CD14-positive monocyte (primary cell): ENCODE results near the gene SLC25A46. TPM values are rescaled to one million over a fixed set of nuclear protein-coding genes. Genes with fewer than 3 reads are reported as not detected.

Experiments
- DNase-seq, 3 donors: peaks; one replicate each; pipeline ENCODE4 v3.0.0-alpha.2; 2011 to 2022
- H2AFZ ChIP-seq: 2 replicates; pipeline ENCODE4 v1.6.0; 2012; ENCODE audit warnings: mild to moderate bottlenecking, low read depth, low read length, inconsistent platforms; ENCODE audit not compliant: insufficient read depth, poor library complexity, severe bottlenecking
- H3K27ac ChIP-seq, 2 donors: 1 replicate in 1 of 2; 2 replicates in 1 of 2; pipeline ENCODE4 v1.5.1; 2012 to 2013; ENCODE audit warnings: low read length in 2 of 2, control low read depth in 1 of 2, inconsistent platforms in 1 of 2, low read depth in 1 of 2, mild to moderate bottlenecking in 1 of 2
- H3K27me3 ChIP-seq, 2 donors: one replicate each; pipeline versions ENCODE4 v1.6.0 to v1.6.1; 2011 to 2013; ENCODE audit warnings: low read length in 2 of 2; ENCODE audit not compliant: control insufficient read depth in 2 of 2, insufficient read depth in 2 of 2
- H3K36me3 ChIP-seq, 2 donors: replicated peaks in 1 of 2; 1 replicate in 1 of 2; 2 replicates in 1 of 2; pipeline versions ENCODE4 v1.5.1 to v1.6.1; 2012 to 2013; ENCODE audit warnings: low read length in 2 of 2, control low read depth in 1 of 2, inconsistent platforms in 1 of 2, mild to moderate bottlenecking in 1 of 2; ENCODE audit not compliant: insufficient read depth in 2 of 2, control insufficient read depth in 1 of 2
- H3K4me1 ChIP-seq, 2 donors: 1 replicate in 1 of 2; 2 replicates in 1 of 2; pipeline versions ENCODE4 v1.5.1 to v1.6.1; 2012 to 2013; ENCODE audit warnings: low read length in 2 of 2, control low read depth in 1 of 2, inconsistent platforms in 1 of 2, mild to moderate bottlenecking in 1 of 2, moderate library complexity in 1 of 2; ENCODE audit not compliant: insufficient read depth in 2 of 2, control insufficient read depth in 1 of 2
- H3K4me2 ChIP-seq: replicated peaks from 2 replicates; pipeline ENCODE3; 2012; ENCODE audit warnings: low read length, moderate library complexity, mild to moderate bottlenecking; ENCODE audit not compliant: poor library complexity, severe bottlenecking; ENCODE audit errors: extremely low read depth
- H3K4me3 ChIP-seq, 3 experiments: fragments of 200-600 bp in 1 of 3; sonication (generic) in 1 of 3; replicated peaks in 1 of 3; 1 replicate in 2 of 3; 2 replicates in 1 of 3; pipeline ENCODE4 v1.5.1; 2011 to 2013; ENCODE audit warnings: low read length in 3 of 3, mild to moderate bottlenecking in 3 of 3, control low read depth in 2 of 3, low read depth in 2 of 3, inconsistent platforms in 1 of 3, moderate library complexity in 1 of 3
- H3K79me2 ChIP-seq: 2 replicates; pipeline ENCODE4 v1.6.0; 2012; ENCODE audit warnings: mild to moderate bottlenecking, control low read depth, inconsistent platforms, low read length, moderate library complexity; ENCODE audit not compliant: insufficient read depth
- H3K9ac ChIP-seq: 2 replicates; pipeline ENCODE4 v1.6.0; 2017; ENCODE audit warnings: low read length, mild to moderate bottlenecking; ENCODE audit not compliant: insufficient read depth, poor library complexity, severe bottlenecking
- H3K9me3 ChIP-seq, 2 donors: replicated peaks in 1 of 2; 1 replicate in 1 of 2; 2 replicates in 1 of 2; pipeline versions ENCODE4 v1.5.1 to v1.6.1; 2012 to 2013; ENCODE audit warnings: low read length in 2 of 2, control low read depth in 1 of 2; ENCODE audit not compliant: control insufficient read depth in 1 of 2, insufficient read depth in 1 of 2
- H4K20me1 ChIP-seq: 2 replicates; pipeline ENCODE4 v1.6.0; 2012; ENCODE audit warnings: mild to moderate bottlenecking, low read length, control low read depth, moderate library complexity; ENCODE audit not compliant: insufficient read depth
- H3K27ac Mint-ChIP-seq, 7 donors: one replicate each; pipeline ENCODE4 v1.8.0; 2020; ENCODE audit warnings: mild to moderate bottlenecking in 7 of 7, mixed read lengths in 7 of 7, moderate library complexity in 6 of 7, inconsistent platforms in 2 of 7
- H3K27me3 Mint-ChIP-seq, 3 donors: one replicate each; pipeline ENCODE4 v1.8.0; 2021 to 2022; ENCODE audit warnings: low read depth in 3 of 3, mild to moderate bottlenecking in 3 of 3, mixed read lengths in 3 of 3, moderate library complexity in 3 of 3, inconsistent platforms in 1 of 3
- H3K36me3 Mint-ChIP-seq, 2 donors: one replicate each; pipeline ENCODE4 v1.8.0; 2020; ENCODE audit warnings: mixed read lengths in 2 of 2, inconsistent platforms in 1 of 2, mild to moderate bottlenecking in 1 of 2
- H3K4me1 Mint-ChIP-seq: one replicate; pipeline ENCODE4 v1.8.0; 2020; ENCODE audit warnings: mild to moderate bottlenecking, mixed read lengths
- H3K4me3 Mint-ChIP-seq, 2 donors: one replicate each; pipeline ENCODE4 v1.8.0; 2020; ENCODE audit warnings: mild to moderate bottlenecking in 2 of 2, mixed read lengths in 2 of 2, moderate library complexity in 1 of 2
- H3K9me3 Mint-ChIP-seq, 7 donors: one replicate each; pipeline ENCODE4 v1.8.0; 2020 to 2022; ENCODE audit warnings: mixed read lengths in 7 of 7, mild to moderate bottlenecking in 6 of 7, moderate library complexity in 6 of 7, inconsistent platforms in 2 of 7
- CTCF ChIP-seq: fragments of 200-600 bp; IDR thresholded peaks from one replicate; pipeline ENCODE4 v1.8.0; 2022; ENCODE audit warnings: antibody characterized with exemption, mild to moderate bottlenecking
- WGBS: methylation state at CpG from one replicate; pipeline ENCODE4 v1.1.5; 2013; ENCODE audit warnings: missing lambda C conversion rate; ENCODE audit not compliant: insufficient coverage; 5-methylcytosine and 5-hydroxymethylcytosine counted together
- intact Hi-C, 2 donors: fragments of 100-400 bp; cut with micrococcal nuclease; formaldehyde crosslinking; loops; one replicate each; pipeline versions ENCODE4 v1.15.0 to v1.15.1; 2023
- polyA plus RNA-seq, 3 donors: library from polyadenylated mRNA; depleted of rRNA in 1 of 3; unstranded in 2 of 3; stranded (reverse) in 1 of 3; fragments of 300-500 nt in 2 of 3; fragments of >200 nt in 1 of 3; fragmentation: Illumina TruSeq in 2 of 3; gene quantifications; 1 replicate in 2 of 3; 2 replicates in 1 of 3; pipeline ENCODE4 v1.2.3, GENCODE V29; 2012 to 2021

Gene SLC25A46
- polyA plus RNA-seq, 3 donors: 20.1 to 32.2 (median 29.7) TPM

DNA sequence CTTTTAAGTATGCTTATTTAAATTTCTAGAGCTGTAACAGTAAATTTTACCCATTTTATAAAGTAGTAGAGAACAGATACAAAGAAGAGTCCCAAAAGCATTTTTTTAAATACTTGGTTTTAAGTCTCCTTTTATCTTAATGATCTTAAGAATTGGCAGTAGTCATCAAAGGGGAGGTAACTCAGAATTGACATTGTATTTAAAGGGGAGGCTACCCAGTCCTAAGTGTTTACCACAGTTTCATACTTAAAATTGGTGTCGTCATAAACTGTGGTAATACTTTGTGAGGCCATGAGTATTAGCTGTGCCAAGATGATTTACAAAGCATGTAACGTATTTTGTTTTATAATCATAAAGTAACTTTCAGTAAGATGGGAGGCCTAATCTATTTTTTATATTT lies 14.8 kb downstream of the SLC25A46 start:
- DNase-seq: no peak
- Histone ChIP-seq H3K36me3 (peaks cover 72 to 99% of the 10 kb centered on the region in 2 donors), H4K20me1 (no peaks in the 10 kb centered on the region), H3K4me1 (no peaks in the 10 kb centered on the region), H2AFZ (no peak overlapping the region), H3K4me3 (no peak overlapping the region), H3K79me2 (no peaks in the 10 kb centered on the region), H3K27ac (no peak overlapping the region), H3K27me3 (no peaks in the 10 kb centered on the region), H3K9ac (no peak overlapping the region), H3K9me3 (no peaks in the 10 kb centered on the region), H3K4me2 (no peak overlapping the region)
- Mint-ChIP-seq H3K4me3 (no peak overlapping the region), H3K9me3 (no peaks in the 10 kb centered on the region), H3K27ac (no peak overlapping the region), H3K36me3 (peaks cover 48 to 58% of the 10 kb centered on the region in 2 donors), H3K4me1 (no peaks in the 10 kb centered on the region), H3K27me3 (no peaks in the 10 kb centered on the region)
- no CpG with 5 or more reads among the region's 2 CpGs for WGBS
- no peak for TF ChIP-seq CTCF
- intact Hi-C loops: no loop called here

- H3K4me2 ChIP-seq: no peak overlapping the region
- H3K79me2 ChIP-seq: no peaks in the 10 kb centered on the region
- no peaks in the 10 kb centered on the region for H3K4me1 Mint-ChIP-seq
- H3K9ac ChIP-seq: no peak overlapping the region
- H3K9me3 Mint-ChIP-seq: no peaks in the 10 kb centered on the region
- intact Hi-C loops: no loop called here
- no peak overlapping the region for H3K4me3 ChIP-seq
- no peak overlapping the region for H3K4me3 Mint-ChIP-seq
- H3K27ac Mint-ChIP-seq: peak overlapping the region in 2 of 7 donors; percentile 33 to 51
- no peaks in the 10 kb centered on the region for H4K20me1 ChIP-seq
- peaks cover 42 to 52% of the 10 kb centered on the region in 2 donors for H3K36me3 Mint-ChIP-seq
- H3K27me3 Mint-ChIP-seq: no peaks in the 10 kb centered on the region
- H3K9me3 ChIP-seq: no peaks in the 10 kb centered on the region
- H3K36me3 ChIP-seq: peaks cover 71 to 99% of the 10 kb centered on the region in 2 donors
- no peak for TF ChIP-seq CTCF
- H3K4me1 ChIP-seq: no peaks in the 10 kb centered on the region
- no peak overlapping the region for H2AFZ ChIP-seq
- DNase-seq: no peak
- no peaks in the 10 kb centered on the region for H3K27me3 ChIP-seq
- H3K27ac ChIP-seq: no peak overlapping the region
Measured at GRCh38 chr5:110754181-110754580, 15.4 kb downstream of the SLC25A46 start.
